ENCODE data around the gene ROGDI. TPM values are rescaled to one million over a fixed set of nuclear protein-coding genes. Genes with fewer than 3 reads are reported as not detected.

The ROGDI gene, protein sequence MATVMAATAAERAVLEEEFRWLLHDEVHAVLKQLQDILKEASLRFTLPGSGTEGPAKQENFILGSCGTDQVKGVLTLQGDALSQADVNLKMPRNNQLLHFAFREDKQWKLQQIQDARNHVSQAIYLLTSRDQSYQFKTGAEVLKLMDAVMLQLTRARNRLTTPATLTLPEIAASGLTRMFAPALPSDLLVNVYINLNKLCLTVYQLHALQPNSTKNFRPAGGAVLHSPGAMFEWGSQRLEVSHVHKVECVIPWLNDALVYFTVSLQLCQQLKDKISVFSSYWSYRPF
- total RNA-seq: 5.1 and 9.5 TPM in 2 replicates

DNA sequence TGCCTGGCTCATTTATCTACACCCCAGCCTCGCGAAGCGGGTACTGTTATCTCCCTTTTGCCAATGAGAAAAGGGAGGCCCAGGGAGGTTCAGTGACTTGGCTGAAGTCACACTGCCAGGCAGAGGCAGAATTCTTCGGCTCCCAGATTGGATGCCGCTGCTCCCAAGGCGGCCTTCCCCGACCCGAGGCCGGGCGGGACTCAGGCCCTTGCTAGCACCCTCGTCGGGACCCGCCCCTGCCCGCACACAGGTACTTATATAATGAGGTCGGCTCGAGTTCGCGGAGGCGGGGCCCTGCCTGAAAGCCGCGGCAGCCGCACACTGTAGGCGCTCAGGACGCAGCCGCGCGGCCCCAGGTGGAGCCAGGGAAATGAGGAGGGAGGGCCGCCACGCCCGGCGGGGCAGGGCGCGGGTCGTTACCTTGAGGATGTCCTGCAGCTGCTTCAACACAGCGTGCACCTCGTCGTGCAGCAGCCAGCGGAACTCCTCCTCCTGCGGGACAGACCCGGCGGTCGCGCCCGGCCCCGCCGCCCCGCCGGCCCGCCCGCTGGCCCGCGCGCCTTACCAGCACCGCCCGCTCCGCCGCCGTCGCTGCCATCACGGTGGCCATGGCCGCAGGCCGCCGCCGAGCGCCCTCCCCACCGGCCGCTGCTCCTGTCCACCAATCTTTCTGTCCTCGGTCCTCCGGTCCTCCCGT, at the start of gene ROGDI:
Gene ROGDI (minus strand): TSS at position 672 of the 697 bp plus-strand sequence. CDS start 62 bp downstream, at position 610.

DNA sequence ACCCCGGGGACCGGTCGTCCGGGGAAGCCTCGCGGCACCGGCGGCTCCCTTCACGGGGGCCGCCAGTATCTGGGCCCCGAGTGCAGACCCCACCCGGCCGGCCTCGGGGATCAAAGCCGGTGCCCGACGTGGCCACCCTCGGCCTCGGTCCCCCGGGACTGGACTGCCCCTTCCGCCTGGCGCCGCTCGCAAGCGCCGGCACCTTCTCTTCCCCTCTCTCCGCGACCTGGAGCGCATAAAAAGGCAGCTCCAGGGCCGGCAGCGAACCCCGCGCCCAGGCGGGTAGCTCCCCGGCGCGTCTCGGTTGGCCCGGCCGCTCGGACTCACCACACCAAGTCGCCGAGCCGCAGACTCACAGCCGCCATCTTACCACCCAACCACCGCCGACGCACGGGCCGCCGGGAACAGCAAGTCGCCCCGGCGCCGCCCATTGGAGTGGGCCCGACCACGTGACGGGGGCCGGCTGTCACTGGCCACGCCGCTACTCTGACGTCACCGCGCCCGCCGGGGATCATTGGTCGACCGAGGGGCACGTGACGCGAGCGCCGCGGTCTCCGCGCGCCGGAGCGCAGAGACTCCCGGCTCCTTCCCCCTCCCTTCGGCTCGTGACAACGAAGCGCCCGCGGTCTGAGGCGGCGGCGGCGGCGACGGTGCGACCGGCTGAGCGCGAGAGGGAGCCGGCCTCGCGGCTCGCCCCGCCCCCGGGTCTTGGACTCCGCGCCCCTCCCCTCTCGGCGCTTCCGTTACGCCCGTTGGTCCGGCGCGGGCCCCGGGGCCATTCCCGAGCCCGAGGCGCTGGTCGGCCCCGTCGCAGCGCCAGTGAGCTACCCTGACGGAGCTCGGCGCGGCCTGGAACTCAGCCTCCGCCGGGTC, 44.7 kb upstream of the ROGDI start, which contains the start of the genes GLYR1 and UBN1:
Gene GLYR1 (minus strand): TSS at position 388 of the 873 bp plus-strand sequence. CDS start 23 bp downstream, at position 365.
Gene UBN1 (plus strand): TSS at position 581 of the 873 bp plus-strand sequence. CDS start 5,437 bp downstream, outside the sequence.

DNA sequence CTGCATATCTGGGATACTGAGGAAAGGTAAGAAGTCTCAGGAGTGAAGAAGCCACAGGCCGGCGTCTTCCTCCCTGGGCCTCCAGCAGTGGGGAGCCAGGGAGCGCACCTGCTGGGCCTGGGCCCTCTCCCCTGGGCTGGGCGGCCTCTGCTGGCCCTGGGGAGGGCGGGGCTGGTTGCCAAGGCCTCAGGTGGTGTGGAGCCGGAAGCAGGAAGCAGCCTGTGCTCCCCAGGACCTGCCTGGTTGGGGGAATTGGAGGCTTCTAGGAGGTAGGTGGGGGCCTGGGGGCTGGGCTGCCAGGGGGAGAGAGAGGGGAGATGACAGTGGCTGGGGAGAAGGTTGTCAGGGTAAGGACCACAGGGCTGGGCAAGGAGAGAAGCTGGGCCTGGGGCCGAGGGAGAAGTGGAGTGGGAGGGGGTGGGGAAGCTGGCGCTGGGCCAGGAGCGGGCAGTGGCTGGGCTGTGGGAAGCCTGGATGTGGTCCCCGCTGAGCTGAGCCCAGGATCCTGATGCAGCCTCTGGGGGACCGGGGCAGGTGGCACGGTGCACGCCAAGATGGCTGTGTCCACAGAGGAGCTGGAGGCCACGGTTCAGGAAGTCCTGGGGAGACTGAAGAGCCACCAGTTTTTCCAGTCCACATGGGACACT, 7.1 kb downstream of the ROGDI start, which contains the start of gene SMIM22:
Gene SMIM22 (plus strand): TSS at position 189 of the 647 bp plus-strand sequence. CDS start 366 bp downstream, at position 555.

DNA sequence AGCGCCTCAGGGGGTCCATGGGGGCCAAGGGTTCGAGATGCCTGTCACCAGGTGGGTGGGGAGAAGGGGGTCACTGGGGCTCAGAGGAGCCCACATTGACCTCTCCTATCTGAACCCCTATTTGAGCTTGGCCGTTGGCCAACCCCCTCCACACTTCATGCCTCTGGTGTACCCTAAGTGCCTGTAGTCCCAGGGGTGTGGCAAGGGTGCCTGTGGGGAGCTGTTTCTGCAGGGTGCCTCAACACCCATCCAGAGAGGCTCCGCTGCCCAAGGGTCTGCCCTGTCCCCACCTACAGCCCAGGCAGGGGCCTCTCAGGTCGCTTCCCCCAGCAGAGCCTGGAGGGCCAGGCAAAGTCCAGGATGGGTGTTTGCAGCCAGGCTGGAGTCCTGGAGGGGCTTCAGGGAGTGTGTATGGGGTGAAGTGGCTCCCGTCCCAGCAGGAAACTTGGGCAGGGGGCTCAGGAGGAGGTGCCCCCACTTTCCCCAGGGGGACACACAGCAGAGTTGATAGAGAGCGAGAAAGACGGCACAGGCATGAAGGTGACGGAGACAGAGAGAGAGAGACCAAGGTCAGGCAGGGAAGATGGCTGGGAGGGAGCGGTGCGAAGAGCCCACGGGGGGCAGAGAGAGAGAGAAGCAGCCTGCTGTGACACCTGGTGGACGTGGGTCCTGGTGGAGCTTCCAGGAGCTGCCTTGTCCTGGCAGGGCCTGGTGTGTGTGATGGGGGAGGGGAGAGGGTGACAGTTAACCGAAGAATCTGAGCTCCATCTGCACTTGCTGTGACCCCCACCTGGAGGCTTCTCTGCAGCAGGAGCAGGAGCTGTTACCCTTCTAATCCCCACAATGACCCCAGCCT, 14.6 kb downstream of the ROGDI start, which contains the start of gene SEPTIN12:
Gene SEPTIN12 (minus strand): TSS at position 719 of the 856 bp plus-strand sequence. CDS start 700 bp downstream, at position 19.

DNA sequence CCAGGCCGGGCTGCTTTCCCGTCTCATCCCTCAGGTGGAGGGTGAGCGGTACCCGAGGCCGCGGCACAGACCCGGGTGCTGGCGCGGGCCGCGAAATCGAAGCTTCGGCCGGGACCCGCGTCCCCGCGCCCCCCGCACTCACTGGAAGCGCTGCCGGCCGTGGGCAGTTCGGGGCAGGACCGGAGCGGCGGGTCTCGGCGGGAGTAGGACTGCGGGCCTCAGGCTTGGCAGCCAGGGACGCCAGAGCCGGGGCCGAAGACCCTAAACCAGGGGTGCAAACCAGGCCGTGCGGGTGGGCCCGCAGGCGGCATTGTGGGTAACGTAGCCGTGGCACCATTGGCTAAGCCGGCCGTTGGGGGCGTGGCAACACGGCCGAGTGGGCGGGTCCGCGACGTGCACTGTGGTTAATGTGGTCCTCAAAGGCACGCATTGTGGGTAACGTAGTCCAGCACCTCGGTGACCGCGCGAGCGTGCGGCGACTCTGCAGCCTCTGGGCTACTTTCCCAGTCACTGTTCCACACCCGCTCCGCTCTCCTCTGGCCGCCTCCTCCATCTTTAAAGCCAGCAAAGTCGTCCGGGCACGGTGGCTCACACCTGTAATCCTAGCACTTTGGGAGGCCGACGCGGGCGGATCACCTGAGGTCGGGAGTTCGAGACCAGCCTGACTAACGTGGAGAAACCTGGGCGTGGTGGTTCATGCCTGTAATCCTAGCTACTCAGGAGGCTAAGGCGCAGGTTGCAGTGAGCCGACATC, 35.4 kb downstream of the ROGDI start, which contains the start of gene ZNF500:
Gene ZNF500 (minus strand): TSS at position 288 of the 754 bp plus-strand sequence. CDS start 1,184 bp downstream, outside the sequence.

Other genes starting within 250 kb of the ROGDI start
- not detected in 2 replicates for gene C16orf96, start 246.3 kb downstream of the ROGDI start, total RNA-seq
- 7.2 and 9.1 TPM in 2 replicates for gene UBALD1, start 187.7 kb downstream of the ROGDI start, total RNA-seq
- gene MGRN1, start 177.8 kb downstream of the ROGDI start, total RNA-seq: 58.5 and 59.9 TPM in 2 replicates
- gene NUDT16L1, start 109.1 kb downstream of the ROGDI start, total RNA-seq: 23.1 and 32.0 TPM in 2 replicates
- gene ANKS3, start 68.4 kb downstream of the ROGDI start, total RNA-seq: 11.1 and 20.2 TPM in 2 replicates
- 2.1 and 6.2 TPM in 2 replicates for gene DNAAF8, start 68.1 kb downstream of the ROGDI start, total RNA-seq
- 8.6 and 9.0 TPM in 2 replicates for gene ZNF500, start 35.5 kb downstream of the ROGDI start, total RNA-seq
- gene SEPTIN12, start 14.3 kb downstream of the ROGDI start, total RNA-seq: not detected in 2 replicates
- gene SMIM22, start 7.3 kb downstream of the ROGDI start, total RNA-seq: not detected in 2 replicates
- 30.7 and 39.1 TPM in 2 replicates for gene GLYR1, start 44.7 kb upstream of the ROGDI start, total RNA-seq
- 22.4 and 23.5 TPM in 2 replicates for gene UBN1, start 44.8 kb upstream of the ROGDI start, total RNA-seq
- gene PPL, start 134.5 kb upstream of the ROGDI start, total RNA-seq: 132 and 145 TPM in 2 replicates
- 0.94 and 1.4 TPM in 2 replicates for gene SEC14L5, start 155.7 kb upstream of the ROGDI start, total RNA-seq
- 27.2 and 37.6 TPM in 2 replicates for gene NAGPA, start 231.3 kb upstream of the ROGDI start, total RNA-seq

Measured in cardiac ventricle fibroblast (primary cell).